GM19025 (cell line): ENCODE data around the gene CSF2RB.
"Not testable (repeated sequence)": the region's sequence is repeated elsewhere in the genome, so short reads cannot be mapped to it uniquely, and the experiment has no call there.

Source experiments
- ATAC-seq: cut with Tn5 transposase; IDR thresholded peaks from one replicate; pipeline ENCODE4 v1.9.1; 2021; ENCODE audit warnings: mild to moderate bottlenecking, low read depth, moderate library complexity; ENCODE audit not compliant: unreplicated experiment

The CSF2RB gene

DNA sequence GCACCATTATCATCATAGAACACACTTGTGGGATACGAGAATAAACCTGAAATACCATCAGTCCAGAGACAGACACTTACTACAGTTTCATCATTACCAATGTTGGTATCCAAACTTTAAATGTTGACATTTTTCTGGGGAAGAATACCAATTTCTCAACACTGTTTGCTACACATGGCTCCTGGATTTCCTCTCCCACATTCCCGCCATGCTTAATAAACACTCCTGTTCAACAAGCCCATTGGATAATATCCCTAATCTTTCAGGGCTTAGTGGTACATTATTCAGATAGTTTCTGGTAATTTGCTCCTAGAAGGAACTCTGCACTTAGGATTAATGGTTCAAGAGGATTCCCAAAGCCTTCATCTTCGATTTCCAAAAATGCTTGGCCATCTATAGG lies 48.2 kb downstream of the CSF2RB start:
- ATAC-seq, result no peak

DNA sequence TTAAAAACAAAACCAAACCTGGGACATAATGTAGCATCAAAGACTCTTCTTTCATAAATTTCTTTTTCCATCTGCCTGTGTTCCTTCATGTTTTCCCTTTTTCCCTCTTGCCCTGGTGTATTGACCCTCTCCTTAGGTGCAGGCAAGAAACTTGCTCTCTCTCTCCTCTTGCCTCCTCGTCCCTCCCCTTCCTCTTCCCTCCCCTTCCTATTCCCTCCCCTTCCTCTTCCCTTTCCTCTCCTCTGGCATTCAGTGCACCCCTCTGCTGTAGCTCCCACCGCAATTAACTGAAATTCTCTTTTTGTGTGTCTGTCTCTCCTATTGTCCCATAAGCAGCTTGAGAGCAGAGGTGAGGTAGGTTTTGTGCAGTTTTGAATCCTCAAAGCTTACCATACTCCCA lies 49.9 kb downstream of the CSF2RB start:
- no peak for ATAC-seq

DNA sequence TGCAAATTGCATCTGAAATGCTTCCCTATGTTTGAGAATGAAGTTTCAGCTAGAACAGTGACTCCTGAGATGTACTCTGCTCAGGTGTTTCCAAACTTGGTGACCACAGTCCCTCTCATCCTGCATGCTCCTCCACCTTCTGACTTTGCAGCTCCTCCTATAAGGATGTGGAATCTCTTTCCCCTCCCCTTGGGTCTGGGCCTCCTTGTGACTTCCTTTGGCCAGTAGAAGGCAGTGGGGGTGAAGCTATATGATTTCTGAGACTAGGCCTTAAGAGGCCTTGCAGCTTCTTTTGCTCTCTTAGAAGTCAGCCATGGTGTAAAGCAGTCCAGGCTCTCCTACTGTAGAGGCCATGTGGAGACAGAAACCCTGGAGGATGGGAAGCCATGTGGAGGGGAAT lies 50.7 kb downstream of the CSF2RB start:
- no peak for ATAC-seq

DNA sequence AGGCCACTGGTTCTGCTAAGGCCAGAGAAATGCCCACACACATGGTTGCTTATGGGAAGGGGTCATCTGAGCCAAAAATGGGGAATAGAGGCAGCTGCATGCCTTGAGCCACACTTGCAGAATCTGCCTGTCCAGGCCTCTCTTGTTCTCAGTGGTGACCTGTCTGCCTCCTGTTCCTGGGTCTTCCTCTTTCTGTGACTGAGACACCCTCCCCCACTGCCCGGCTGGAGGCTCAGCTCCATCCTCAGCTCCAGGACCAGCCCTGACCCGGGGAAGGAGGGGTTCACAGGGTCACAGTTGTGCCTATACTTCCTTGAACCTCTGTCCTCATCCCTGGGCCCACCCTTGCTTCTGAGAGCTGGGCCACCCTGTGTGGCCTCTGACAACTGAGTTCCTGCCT lies 52.3 kb downstream of the CSF2RB start:
- no peak for ATAC-seq

DNA sequence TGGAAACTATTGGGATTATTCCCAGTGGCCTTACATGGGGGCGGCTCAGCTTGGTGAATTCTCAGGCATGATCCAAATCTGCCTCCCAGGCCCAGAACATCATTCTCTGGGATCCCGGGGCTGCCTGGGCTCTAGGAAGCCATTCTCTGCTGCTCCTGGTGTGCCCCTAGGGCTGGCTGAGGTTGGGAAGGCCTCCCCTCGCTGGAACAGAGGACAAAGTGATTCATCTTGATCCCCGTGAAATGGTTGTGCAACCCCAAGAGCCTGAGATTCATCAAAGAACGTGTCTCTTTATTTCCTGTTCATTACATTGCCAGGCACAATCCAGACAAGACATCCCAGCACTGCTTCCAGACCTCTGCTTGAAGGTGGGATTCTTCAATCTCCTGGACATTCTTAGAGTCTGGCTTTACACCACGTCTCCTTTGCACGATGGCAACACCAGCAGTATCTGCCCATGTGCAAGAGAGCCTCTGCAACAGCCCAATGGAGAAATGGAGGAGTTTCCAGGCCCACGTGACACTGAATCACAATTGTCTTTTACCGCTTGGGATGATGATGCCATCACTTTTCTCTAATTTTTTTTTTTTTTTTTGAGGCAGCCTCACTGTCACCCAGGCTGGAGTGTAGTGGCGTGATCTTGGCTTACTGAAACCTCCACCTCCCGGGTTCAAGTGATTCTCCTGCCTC lies 53.6 kb downstream of the CSF2RB start:
- ATAC-seq, result no peak

DNA sequence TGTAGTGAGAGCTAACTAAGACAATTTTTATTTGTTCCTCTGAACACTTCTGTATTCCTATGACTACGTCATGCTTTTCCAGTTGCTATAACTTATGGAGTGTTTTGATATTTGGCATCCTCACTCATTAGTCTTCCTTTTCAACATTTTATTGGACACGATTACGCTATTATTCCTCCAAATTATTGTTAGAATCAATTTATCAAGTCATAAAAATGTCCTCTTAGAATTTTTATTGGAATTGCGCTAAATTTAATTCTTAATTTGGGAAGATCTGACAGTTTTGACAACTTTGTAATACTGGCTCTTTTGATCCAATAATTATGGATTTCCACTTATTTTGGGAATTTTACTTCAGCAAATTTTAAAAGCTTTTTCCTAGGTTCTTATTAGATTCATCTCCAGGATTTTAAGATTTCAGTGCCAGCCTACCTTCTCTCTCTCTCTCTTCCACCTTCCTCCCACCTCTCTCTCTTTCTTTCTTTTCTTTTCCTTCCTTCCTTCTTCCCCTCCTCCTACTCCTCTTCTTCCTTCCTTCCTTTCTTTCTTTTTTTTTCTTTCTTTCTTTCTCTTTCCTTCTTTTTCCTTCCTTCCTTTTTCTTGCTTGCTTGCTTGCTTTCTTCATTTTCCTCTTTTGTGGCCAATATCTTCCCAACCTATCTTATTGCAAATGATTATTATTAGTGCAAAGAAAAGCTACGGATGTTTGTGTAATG lies 55.0 kb downstream of the CSF2RB start:
- ATAC-seq, result no peak

DNA sequence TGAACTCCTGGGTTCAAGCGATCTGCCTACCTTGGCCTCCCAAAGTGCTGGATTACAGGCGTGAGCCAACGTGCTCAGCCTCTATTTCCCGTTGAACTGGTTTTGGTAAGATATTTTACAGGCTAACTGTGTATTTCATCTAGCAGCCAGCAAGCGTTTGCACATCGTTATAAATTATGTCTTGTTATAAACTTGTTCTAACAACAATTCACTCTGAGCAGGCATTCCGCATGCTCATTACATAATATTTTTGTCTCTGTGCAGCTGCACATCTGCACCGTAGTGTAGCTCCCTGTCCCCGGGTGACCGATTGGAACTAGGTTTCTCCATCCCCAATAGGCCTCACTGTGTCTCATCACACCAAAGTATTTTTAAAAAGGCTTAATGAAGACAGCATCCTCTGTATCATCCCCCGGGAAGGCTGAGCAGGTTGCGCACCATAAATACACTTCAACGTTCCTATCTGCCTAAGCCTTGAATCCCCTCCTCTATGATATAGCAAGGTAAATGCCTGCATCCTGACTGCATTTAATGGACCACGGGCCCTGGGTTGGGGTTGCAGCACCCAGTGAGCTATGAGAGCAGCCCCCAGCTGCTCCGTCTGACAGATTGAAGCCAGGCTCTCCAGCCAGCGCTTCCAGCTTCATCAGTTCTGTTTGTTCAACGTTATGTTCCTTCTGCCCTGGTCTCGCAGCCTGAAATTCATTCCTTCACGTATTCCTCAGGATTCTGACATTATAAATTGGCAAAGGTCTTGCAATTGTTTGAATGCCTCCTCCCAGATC lies 58.1 kb downstream of the CSF2RB start:
- ATAC-seq, result no peak

DNA sequence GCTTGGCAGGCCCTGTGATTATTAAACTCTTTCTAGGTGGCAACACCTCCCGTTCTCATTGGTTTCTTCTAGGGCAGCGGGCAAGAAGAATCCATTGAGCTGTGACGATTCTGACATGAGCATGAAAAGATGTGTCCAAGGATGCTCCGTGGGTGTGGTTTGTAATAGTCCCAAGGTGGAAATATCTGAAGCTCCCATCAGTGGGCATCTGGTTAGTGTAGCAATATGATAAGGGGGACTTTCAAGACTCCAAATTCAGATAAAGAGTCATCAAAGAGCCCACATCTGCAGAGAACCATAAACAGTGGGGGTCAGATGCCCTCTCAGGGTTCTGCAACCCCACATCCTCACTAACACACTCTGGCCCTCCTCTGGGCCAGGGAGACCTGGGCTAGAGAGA lies 63.2 kb downstream of the CSF2RB start:
- no peak for ATAC-seq

DNA sequence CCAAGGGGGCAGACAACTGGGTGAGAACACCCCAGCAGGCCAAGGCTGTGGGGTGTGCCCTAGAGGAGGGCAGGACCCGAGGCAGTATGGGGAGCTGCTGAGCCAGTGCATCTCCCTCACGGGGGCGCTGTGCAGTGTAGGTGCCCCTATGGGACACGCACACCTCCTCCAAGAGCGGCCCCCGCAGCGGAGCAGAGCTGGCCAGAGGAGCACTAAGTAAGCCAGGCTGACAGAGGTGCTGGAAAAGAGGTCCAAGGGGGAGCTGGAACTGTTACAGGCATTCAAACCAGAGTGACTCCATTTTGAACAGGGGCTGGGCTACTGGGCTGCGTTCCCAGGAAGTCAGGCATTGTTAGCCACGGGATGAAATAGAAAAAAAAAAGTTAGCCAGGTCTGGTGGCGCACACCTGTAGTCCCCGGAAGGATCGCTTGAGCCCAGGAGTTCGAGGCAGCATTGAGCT lies 64.0 kb downstream of the CSF2RB start:
- ATAC-seq, result no peak

DNA sequence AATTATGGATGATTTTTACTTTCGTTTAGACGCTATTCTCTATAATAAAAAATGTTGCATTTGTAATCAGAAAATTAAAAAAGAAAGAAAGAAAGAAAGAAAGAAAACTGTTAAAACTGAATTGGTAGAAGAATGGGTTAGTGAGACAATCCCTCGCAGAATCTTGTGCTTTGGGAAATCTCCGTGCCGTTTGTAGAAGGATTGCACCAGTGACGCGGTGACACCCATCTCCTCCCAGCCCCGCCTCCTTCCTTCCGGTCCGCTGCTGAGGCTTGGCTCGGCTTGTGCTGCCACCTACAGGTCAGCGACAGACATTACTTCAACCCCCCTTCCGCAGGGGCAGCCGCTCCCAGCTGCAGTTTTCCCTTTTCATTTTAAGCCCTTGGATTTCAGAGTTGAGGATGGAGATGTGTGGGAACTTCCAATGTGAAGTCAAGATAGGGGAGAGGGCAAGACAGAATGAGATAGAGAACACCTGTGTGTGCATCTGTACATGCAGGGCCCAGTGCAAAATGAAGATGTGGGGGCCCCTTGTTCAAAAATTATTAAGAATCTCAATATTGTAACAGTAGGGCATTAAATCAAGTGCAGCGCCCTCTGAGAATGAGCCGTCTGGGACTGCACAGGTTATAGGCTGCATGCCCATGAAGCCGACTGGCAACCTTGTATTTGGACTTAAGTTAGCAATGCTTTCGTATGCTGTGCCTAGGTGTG lies 64.7 kb downstream of the CSF2RB start:
- no peak for ATAC-seq

DNA sequence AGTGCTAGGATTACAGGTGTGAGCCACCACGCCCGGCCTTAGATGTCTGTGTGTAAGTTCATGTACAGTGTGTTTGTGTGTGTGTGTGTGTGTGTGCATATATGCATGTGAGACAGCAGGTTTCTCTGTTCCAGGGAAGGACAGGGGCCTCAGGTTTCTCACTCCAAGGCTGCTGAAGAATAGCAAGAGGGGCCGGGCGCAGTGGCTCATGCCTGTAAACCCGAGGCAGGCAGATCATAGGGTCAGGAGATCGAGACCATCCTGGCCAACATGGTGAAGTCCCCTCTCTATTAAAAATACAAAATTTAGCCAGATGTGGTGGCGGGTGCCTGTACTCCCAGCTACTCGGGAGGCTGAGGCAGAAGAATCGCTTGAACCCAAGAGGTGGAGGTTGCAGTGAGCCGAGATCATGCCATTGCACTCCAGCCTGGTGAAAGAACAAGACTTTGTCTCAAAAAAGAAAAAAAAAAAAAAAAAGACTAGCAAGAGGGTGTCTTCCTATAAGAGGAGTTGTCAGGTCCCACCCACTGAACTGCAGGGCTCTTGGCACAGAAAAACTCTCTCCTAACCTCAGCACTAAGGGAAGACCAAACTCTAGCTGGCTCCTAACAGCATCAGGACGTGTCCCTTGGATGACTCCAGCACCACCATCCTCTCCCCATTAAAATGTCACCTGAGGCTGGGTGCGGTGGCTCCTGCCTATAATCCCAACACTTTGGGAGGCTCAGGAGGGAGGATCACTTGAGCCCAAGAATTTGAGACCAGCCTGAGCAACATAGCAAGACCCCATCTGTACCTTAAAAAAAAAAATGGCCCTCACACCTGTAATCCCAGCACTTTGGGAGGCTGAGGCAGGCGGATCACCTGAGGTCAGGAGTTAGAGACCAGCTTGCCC lies 65.8 kb downstream of the CSF2RB start:
- ATAC-seq, result no peak

DNA sequence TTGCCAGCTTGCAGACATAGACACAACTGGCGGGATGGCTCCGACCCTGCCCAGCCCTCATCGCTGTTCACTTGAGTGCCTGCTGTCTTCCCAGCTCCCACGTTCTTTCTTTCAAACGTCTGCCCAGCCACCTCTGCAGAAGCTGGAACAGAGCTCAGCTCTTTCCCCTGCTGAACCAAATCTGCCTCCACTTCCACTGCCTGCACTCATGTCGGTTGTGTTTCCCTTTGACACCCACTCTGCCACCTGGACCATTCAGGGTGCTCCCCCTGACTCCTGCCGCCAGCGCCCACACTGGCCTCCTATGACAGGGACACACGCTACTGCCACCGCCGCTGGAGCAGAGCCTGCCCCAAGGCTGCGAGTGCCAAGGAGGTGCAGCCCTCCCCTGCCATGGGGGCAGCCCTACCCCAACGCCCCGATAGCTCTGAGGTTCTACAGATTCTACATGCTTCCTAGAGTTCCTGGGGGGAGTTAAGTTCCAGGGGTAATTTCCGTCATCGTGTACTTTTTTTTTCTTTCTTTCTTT lies 67.9 kb downstream of the CSF2RB start:
- no peak for ATAC-seq

DNA sequence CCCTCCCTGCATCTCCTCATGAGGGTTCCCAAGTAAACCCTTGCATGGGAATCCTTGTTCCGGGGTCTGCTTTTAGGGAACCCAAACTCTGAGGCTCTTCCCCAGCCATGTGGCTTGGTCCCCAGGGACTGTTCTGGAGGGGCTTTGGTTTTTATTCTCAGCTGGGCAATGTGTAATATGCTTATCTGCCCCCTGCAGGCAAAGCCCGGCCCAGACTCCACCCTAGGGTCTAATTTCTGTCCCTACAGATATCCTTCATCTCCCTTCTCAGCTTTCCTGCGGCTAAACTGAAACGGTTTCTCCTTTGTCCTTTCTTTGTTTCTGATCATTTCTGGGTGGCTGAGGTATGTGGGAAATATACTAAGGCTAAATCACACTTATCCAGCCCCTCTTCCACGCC lies 68.7 kb downstream of the CSF2RB start:
- no peak for ATAC-seq

DNA sequence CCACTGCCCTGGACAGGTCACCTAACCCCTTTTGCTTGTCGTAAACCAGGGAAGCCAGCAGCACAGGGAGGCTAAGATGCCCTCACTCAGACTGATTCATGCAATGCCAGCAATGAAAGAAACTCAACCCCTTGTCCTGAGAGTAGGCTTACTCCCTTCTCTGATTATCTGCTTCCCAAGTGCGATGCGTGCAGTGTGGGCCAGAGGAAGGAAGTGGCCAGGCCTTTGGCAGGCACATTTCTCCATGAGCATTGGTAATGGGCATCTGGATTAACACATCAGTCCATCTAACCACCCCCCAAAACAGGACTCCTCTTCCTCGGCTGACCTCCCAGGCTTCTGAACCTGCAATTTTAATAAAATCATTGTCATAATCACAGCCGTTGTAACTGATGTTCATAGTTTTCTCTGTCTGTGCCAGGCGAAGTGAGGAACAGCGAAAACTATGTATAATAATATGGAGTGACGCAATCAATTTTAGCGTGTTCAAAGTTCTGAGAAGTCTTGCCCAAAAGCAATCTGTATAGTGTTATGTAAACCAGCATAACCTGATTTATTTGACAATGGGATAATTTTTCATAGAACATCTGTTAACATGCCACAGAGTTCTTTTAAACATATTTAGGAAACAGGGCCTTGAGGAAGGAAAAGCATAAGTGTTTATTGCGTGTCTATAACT lies 71.9 kb downstream of the CSF2RB start:
- ATAC-seq, result no peak

DNA sequence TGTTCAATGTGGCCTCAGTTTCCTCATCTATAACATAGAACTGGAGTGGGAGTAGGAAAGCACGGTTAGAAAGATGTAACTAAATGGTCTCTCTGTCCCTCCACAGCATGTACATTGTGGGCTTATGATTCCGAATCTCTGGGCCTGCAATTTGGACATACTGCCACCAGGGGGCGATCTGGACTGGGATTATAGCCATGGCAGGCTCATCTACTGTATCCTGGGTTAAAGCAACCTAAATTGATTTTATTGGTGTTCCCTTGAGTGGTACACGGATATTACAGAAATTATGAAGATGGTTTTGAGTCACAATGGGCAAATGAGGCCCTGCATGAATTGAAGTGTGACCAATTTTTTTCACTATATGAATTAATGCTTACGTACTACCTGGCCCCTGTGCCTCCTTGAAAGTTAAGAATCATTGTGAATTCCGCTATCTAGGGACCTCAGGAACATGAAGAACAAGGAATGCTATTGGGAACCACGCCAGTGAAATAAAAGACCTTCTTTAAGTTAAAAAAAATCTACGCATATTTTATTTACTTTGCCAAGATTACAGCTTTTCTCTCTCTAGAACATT lies 72.9 kb downstream of the CSF2RB start:
- ATAC-seq, result no peak

DNA sequence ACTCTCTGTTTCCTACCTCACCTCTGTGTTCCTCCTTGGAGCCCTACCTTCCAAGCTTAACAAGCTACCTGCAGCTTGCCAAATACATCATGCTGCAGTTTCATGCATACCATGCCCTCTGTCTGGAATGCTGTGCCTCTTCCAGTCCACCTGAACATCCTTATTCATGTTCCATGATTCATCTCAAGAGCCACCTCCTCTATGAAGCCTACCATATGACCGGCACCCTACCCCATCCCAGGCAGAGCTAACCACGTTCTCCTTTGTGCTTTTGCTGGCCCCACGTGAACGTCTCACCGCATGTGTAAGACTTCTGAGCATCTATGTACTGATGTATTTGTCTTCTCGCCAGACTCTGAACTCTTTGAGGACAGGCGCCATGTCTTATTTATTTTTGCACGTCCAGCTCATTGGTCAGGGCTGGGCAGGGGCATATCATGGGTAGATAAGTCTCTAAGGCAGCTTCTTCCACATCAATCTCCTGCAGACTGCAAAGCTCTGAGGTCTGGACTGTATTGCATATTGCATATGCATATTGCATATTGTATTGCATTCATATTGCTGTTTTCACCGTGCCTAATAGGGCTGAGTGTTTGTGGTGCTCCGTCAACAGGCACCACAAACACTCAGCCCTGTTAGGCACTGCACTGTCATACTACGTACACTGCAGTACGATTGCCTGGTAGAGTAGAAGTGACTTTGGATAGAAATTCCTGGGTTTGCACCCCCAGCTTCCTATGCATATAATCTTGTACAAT lies 74.8 kb downstream of the CSF2RB start:
- no peak for ATAC-seq

DNA sequence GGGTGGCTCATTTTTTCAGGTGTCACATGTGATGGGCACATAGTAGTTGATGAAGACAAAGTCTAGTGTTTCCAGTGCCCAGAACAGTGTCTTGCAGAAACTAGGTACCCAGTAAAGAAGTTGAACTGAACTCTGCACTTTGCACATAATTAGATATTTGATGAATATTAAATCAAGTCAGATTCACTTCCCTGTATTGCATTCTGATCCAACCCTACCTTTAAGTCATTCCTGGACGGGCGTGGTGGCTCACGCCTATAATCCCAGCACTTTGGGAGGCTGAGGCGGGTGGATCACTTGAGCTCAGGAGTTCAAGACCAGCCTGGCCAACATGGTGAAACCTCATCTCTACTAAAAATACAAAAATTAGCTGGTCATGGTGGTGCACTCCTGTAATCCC lies 75.6 kb downstream of the CSF2RB start:
- ATAC-seq, result not testable (repeated sequence)
